A673 (cell line): ENCODE data around the gene LMAN2. TPM values are rescaled to one million over a fixed set of nuclear protein-coding genes. Genes with fewer than 3 reads are reported as not detected.
A peak's percentile ranks its signal among the peaks of the same experiment; 100 is the strongest.

ENCODE experiments used
- BruUV-seq: library from RNA; stranded (reverse); fragments of 400-500 nt; replicated peaks from 2 replicates; lab custom pipeline; 2021; lab: Mats Ljungman, UMichigan
- CTCF ChIA-PET: fragments of 300-600 bp; sonication (Branson Sonifier 250); formaldehyde crosslinking; loops from one replicate; lab custom pipeline; 2022; ENCODE audit warnings: antibody characterized with exemption; lab: Charles Lee
- POLR2A ChIA-PET: fragments of 300-600 bp; sonication (Branson Sonifier 250); formaldehyde crosslinking; loops from one replicate; lab custom pipeline; 2022; ENCODE audit warnings: antibody characterized with exemption; ENCODE audit not compliant: low non-redundant PET; lab: Charles Lee
- DNase-seq: peaks from one replicate; pipeline ENCODE4 v3.0.0-alpha.2; 2015; ENCODE audit warnings: low spot score
- H3K27ac ChIP-seq: fragments of 200-600 bp; sonication (generic); 2 replicates; pipeline ENCODE4 v1.5.1; 2016; ENCODE audit warnings: mixed run types, low read depth, mild to moderate bottlenecking, mixed read lengths, antibody characterized with exemption, low read length; ENCODE audit not compliant: poor library complexity, severe bottlenecking
- H3K27me3 ChIP-seq: fragments of 200-600 bp; sonication (generic); replicated peaks from 2 replicates; pipeline ENCODE4 v1.6.1; 2017; ENCODE audit warnings: mixed run types, low read depth, mild to moderate bottlenecking, mixed read lengths, antibody characterized with exemption, low read length; ENCODE audit not compliant: insufficient read depth, poor library complexity
- H3K36me3 ChIP-seq: fragments of 200-600 bp; sonication (generic); 2 replicates; pipeline ENCODE4 v1.6.1; 2016; ENCODE audit warnings: mixed run types, mild to moderate bottlenecking, mixed read lengths, antibody characterized with exemption, low read length; ENCODE audit not compliant: insufficient read depth, poor library complexity, severe bottlenecking
- H3K4me1 ChIP-seq: fragments of 200-600 bp; sonication (generic); 2 replicates; pipeline ENCODE4 v1.6.1; 2017; ENCODE audit warnings: mixed run types, mild to moderate bottlenecking, mixed read lengths, antibody characterized with exemption, low read length; ENCODE audit not compliant: insufficient read depth, poor library complexity, severe bottlenecking
- H3K4me3 ChIP-seq: fragments of 200-600 bp; sonication (generic); 2 replicates; pipeline ENCODE4 v1.5.1; 2016; ENCODE audit warnings: low read depth, mixed run types, mild to moderate bottlenecking, mixed read lengths, low read length; ENCODE audit not compliant: poor library complexity, severe bottlenecking
- H3K9me3 ChIP-seq: fragments of 200-600 bp; sonication (generic); 2 replicates; pipeline ENCODE4 v1.6.1; 2016; ENCODE audit warnings: mixed run types, low read depth, mild to moderate bottlenecking, mixed read lengths, antibody characterized with exemption, low read length; ENCODE audit not compliant: poor library complexity, severe bottlenecking
- CTCF ChIP-seq: fragments of 300-800, 200-600 bp; sonication (generic); conservative IDR thresholded peaks from 2 replicates; pipeline ENCODE4 v1.5.1; 2017; ENCODE audit warnings: low read depth, mild to moderate bottlenecking, antibody characterized with exemption, low read length, moderate library complexity, mixed read lengths
- EZH2 ChIP-seq: fragments of 200-600 bp; sonication (generic); IDR thresholded peaks from 2 replicates; pipeline ENCODE4 v1.6.1; 2017; ENCODE audit warnings: borderline replicate concordance, low read depth, mild to moderate bottlenecking, mixed read lengths, antibody characterized with exemption, low read length; ENCODE audit not compliant: poor library complexity, severe bottlenecking
- intact Hi-C: fragments of 100-400 bp; cut with micrococcal nuclease; formaldehyde crosslinking; loops from one replicate; pipeline ENCODE4 v1.10.0; 2022; ENCODE audit not compliant: unreplicated experiment
- total RNA-seq: library from RNA; stranded (reverse); gene quantifications from 2 replicates; pipeline ENCODE4 v1.2.3, GENCODE V29; 2021

The LMAN2 gene
- total RNA-seq, 1 experiment from 2014 or later = 98.4 TPM

- ChIA-PET POLR2A (no interaction called here), CTCF (no interaction called here)
- Histone ChIP-seq H3K36me3 (no peaks in the 10 kb centered on the region), H3K27me3 (no peaks in the 10 kb centered on the region), H3K9me3 (no peaks in the 10 kb centered on the region), H3K4me3 (no peak overlapping the region), H3K27ac (no peak overlapping the region), H3K4me1 (no peaks in the 10 kb centered on the region)
- TF ChIP-seq EZH2 (no peak), CTCF (no peak)
- BruUV-seq = no TSS peak
- intact Hi-C loops = no loop called here
- DNase-seq = no peak
Measured at GRCh38 chr5:177380805-177381126, 29.3 kb upstream of the LMAN2 start.

GRCh38 chr5:177378884-177379883, 27.7 kb upstream of the LMAN2 start:
- no peak overlapping the region for H3K27ac ChIP-seq
- DNase-seq = peak; percentile 34
- intact Hi-C loops = no loop called here
- H3K4me3 ChIP-seq = no peak overlapping the region
- TF ChIP-seq CTCF (no peak), EZH2 (no peak)
- ChIA-PET POLR2A (no interaction called here), CTCF (interaction anchor here (0.7 to 2.0 kb wide), 4 partner anchors 10 to 30 kb away, joined by 4 to 8 read pairs (median 6); no protein-coding TSS in a partner anchor)
- H3K27me3 ChIP-seq = no peaks in the 10 kb centered on the region
- no peaks in the 10 kb centered on the region for H3K36me3 ChIP-seq
- H3K9me3 ChIP-seq = no peaks in the 10 kb centered on the region
- BruUV-seq = no TSS peak
- H3K4me1 ChIP-seq = no peaks in the 10 kb centered on the region

GRCh38 chr5:177377851-177378776, 26.6 kb upstream of the LMAN2 start:
- ChIA-PET CTCF (interaction anchor here (2.0 kb wide), 1 partner anchor 12 kb away, joined by 7 read pairs; no protein-coding TSS in a partner anchor), POLR2A (no interaction called here)
- Histone ChIP-seq H3K9me3 (no peaks in the 10 kb centered on the region), H3K4me3 (no peak overlapping the region), H3K27ac (no peak overlapping the region), H3K4me1 (no peaks in the 10 kb centered on the region), H3K27me3 (no peaks in the 10 kb centered on the region), H3K36me3 (no peaks in the 10 kb centered on the region)
- no TSS peak for BruUV-seq
- DNase-seq = no peak
- TF ChIP-seq CTCF (no peak), EZH2 (no peak)
- intact Hi-C loops = no loop called here
